Mammary epithelial cell (primary cell): ENCODE results near the gene CTU2.

ENCODE experiments used
- CTCF ChIP-seq, 2 donors: IDR thresholded peaks in 1 of 2; conservative IDR thresholded peaks in 1 of 2; 2 replicates each; pipeline ENCODE4 v1.5.1; 2011 to 2012; ENCODE audit warnings: inconsistent platforms in 2 of 2, low read length in 2 of 2, mild to moderate bottlenecking in 2 of 2, control low read depth in 1 of 2, low read depth in 1 of 2; ENCODE audit not compliant: insufficient read depth in 1 of 2; ENCODE audit errors: extremely low read depth in 1 of 2
- EZH2 ChIP-seq: IDR thresholded peaks from 2 replicates; pipeline ENCODE4 v1.6.1; 2012; ENCODE audit warnings: low read length, inconsistent platforms, borderline replicate concordance

- TF ChIP-seq CTCF (conservative IDR thresholded peaks at IDR 0.05 in 1 of 2, IDR thresholded peaks at IDR 0.05 in 1 of 2; ENCODE audit: extremely low read depth in 1 of 2, insufficient read depth in 1 of 2, low read depth in 1 of 2, low read length in 2 of 2) = no peak
- no peak for TF ChIP-seq EZH2
Measured at GRCh38 chr16:88686439-88687253, 19.7 kb upstream of the CTU2 start, which contains the start of gene SNAI3.
